WTC11 (cell line): ENCODE results near the gene CDC6. TPM values are rescaled to one million over a fixed set of nuclear protein-coding genes. Genes with fewer than 3 reads are reported as not detected.

Experiments
- ATAC-seq: fragments of 200-7000 bp; cut with Tn5 transposase; 2 replicates; pipeline ENCODE4 v1.10.0; 2021; ENCODE audit warnings: mild to moderate bottlenecking, moderate library complexity
- CTCF ChIA-PET: fragments of 300-600 bp; sonication (Branson Sonifier 250); formaldehyde crosslinking; loops from one replicate; lab custom pipeline; 2021; ENCODE audit warnings: antibody characterized with exemption; lab: Charles Lee
- POLR2A ChIA-PET: fragments of 350-600 bp; sonication (Branson Sonifier 250); formaldehyde crosslinking; loops from one replicate; lab custom pipeline; 2021; ENCODE audit warnings: antibody characterized with exemption; lab: Charles Lee
- DNase-seq: peaks from one replicate; pipeline ENCODE4 v3.0.0; 2021; ENCODE audit warnings: low spot score
- H3K27ac Mint-ChIP-seq: 2 replicates; pipeline ENCODE4 v1.8.0; 2021; ENCODE audit warnings: mixed read lengths
- H3K27me3 Mint-ChIP-seq: 2 replicates; pipeline ENCODE4 v1.8.0; 2021; ENCODE audit warnings: low read depth, mild to moderate bottlenecking, moderate library complexity, mixed read lengths
- H3K36me3 Mint-ChIP-seq: 2 replicates; pipeline ENCODE4 v1.8.0; 2021; ENCODE audit warnings: mixed read lengths
- H3K4me1 Mint-ChIP-seq: 2 replicates; pipeline ENCODE4 v1.8.0; 2022; ENCODE audit warnings: mixed read lengths
- H3K4me3 Mint-ChIP-seq: 2 replicates; pipeline ENCODE4 v1.8.0; 2021; ENCODE audit warnings: mild to moderate bottlenecking, moderate library complexity, mixed read lengths
- H3K9me3 Mint-ChIP-seq: 2 replicates; pipeline ENCODE4 v1.8.0; 2021; ENCODE audit warnings: mixed read lengths
- ATF1 ChIP-seq: sonication (generic); formaldehyde crosslinking; IDR thresholded peaks from 2 replicates; pipeline ENCODE4 v1.8.1; 2023; ENCODE audit warnings: mild to moderate bottlenecking, moderate library complexity, missing genetic modification reagents
- CREB1 ChIP-seq: sonication (generic); formaldehyde crosslinking; IDR thresholded peaks from 2 replicates; pipeline ENCODE4 v1.8.0; 2023; ENCODE audit warnings: mild to moderate bottlenecking, missing genetic modification reagents
- CREM ChIP-seq: sonication (generic); formaldehyde crosslinking; IDR thresholded peaks from 2 replicates; pipeline ENCODE4 v1.8.1; 2022; ENCODE audit warnings: mild to moderate bottlenecking, missing genetic modification reagents, moderate library complexity
- EMX1 ChIP-seq: fragments of 250-450 bp; sonication (Bioruptor Pico); IDR thresholded peaks from 2 replicates; pipeline ENCODE4 v1.8.0; 2021; ENCODE audit warnings: mild to moderate bottlenecking
- ESRRA ChIP-seq: sonication (generic); formaldehyde crosslinking; IDR thresholded peaks from 2 replicates; pipeline ENCODE4 v1.8.1; 2022; ENCODE audit warnings: mild to moderate bottlenecking, missing genetic modification reagents, borderline replicate concordance
- FOXP1 ChIP-seq: sonication (generic); formaldehyde crosslinking; IDR thresholded peaks from 2 replicates; pipeline ENCODE4 v1.8.0; 2022; ENCODE audit warnings: missing genetic modification reagents, mild to moderate bottlenecking, moderate library complexity, borderline replicate concordance
- IRF2 ChIP-seq: sonication (generic); formaldehyde crosslinking; IDR thresholded peaks from 2 replicates; pipeline ENCODE4 v1.8.0; 2022; ENCODE audit warnings: low read depth, missing genetic modification reagents, borderline replicate concordance
- NR2C2 ChIP-seq: sonication (generic); formaldehyde crosslinking; IDR thresholded peaks from 2 replicates; pipeline ENCODE4 v1.8.0; 2022; ENCODE audit warnings: mild to moderate bottlenecking, missing genetic modification reagents
- PRRX2 ChIP-seq: fragments of 250-450 bp; sonication (Bioruptor Pico); IDR thresholded peaks from 2 replicates; pipeline ENCODE4 v1.8.0; 2021; ENCODE audit warnings: mild to moderate bottlenecking
- RELA ChIP-seq: sonication (generic); formaldehyde crosslinking; IDR thresholded peaks from 2 replicates; pipeline ENCODE4 v1.8.1; 2022; ENCODE audit warnings: missing genetic modification reagents, mild to moderate bottlenecking, borderline replicate concordance
- SOX15 ChIP-seq: fragments of 250-450 bp; sonication (Bioruptor Pico); IDR thresholded peaks from 2 replicates; pipeline ENCODE4 v1.9.0; 2021; ENCODE audit warnings: mild to moderate bottlenecking
- SP1 ChIP-seq: sonication (generic); formaldehyde crosslinking; conservative IDR thresholded peaks from 2 replicates; pipeline ENCODE4 v1.8.1; 2022; ENCODE audit warnings: missing genetic modification reagents
- TEAD4 ChIP-seq: sonication (generic); formaldehyde crosslinking; IDR thresholded peaks from 2 replicates; pipeline ENCODE4 v1.8.0; 2022; ENCODE audit warnings: mild to moderate bottlenecking, missing genetic modification reagents
- TP53 ChIP-seq: sonication (generic); formaldehyde crosslinking; IDR thresholded peaks from 2 replicates; pipeline ENCODE4 v1.8.1; 2023; ENCODE audit warnings: mild to moderate bottlenecking, missing genetic modification reagents
- ZNF138 ChIP-seq: sonication (generic); formaldehyde crosslinking; conservative IDR thresholded peaks from 2 replicates; pipeline ENCODE4 v1.8.1; 2022; ENCODE audit warnings: mild to moderate bottlenecking, moderate library complexity, missing genetic modification reagents
- total RNA-seq: library from RNA; stranded (reverse); gene quantifications from 3 replicates; pipeline ENCODE4 v1.2.3, GENCODE V29; 2021
- TF ChIP-seq, protein P1 (sequence below): sonication (generic); formaldehyde crosslinking; IDR thresholded peaks from 2 replicates; pipeline ENCODE4 v1.8.0; 2022; ENCODE audit warnings: missing genetic modification reagents
- TF ChIP-seq, protein P2 (sequence below): fragments of 250-450 bp; sonication (Bioruptor Pico); IDR thresholded peaks from 2 replicates; pipeline ENCODE4 v1.9.0; 2021; ENCODE audit warnings: mild to moderate bottlenecking
- TF ChIP-seq, protein P3 (sequence below): sonication (generic); formaldehyde crosslinking; IDR thresholded peaks from 2 replicates; pipeline ENCODE4 v1.8.1; 2023; ENCODE audit warnings: mild to moderate bottlenecking, missing genetic modification reagents
- TF ChIP-seq, protein P4 (sequence below): sonication (generic); formaldehyde crosslinking; IDR thresholded peaks from 2 replicates; pipeline ENCODE4 v1.8.1; 2023; ENCODE audit warnings: mild to moderate bottlenecking, missing genetic modification reagents
- TF ChIP-seq, protein P5 (sequence below): sonication (generic); formaldehyde crosslinking; IDR thresholded peaks from 2 replicates; pipeline ENCODE4 v1.8.0; 2023; ENCODE audit warnings: missing genetic modification reagents, mild to moderate bottlenecking, borderline replicate concordance
- TF ChIP-seq, protein P6 (sequence below): sonication (generic); formaldehyde crosslinking; conservative IDR thresholded peaks from 2 replicates; pipeline ENCODE4 v1.8.1; 2022; ENCODE audit warnings: mild to moderate bottlenecking, missing genetic modification reagents

CDC6 gene
- total RNA-seq, 1 experiment from 2014 or later: 125 TPM

DNA sequence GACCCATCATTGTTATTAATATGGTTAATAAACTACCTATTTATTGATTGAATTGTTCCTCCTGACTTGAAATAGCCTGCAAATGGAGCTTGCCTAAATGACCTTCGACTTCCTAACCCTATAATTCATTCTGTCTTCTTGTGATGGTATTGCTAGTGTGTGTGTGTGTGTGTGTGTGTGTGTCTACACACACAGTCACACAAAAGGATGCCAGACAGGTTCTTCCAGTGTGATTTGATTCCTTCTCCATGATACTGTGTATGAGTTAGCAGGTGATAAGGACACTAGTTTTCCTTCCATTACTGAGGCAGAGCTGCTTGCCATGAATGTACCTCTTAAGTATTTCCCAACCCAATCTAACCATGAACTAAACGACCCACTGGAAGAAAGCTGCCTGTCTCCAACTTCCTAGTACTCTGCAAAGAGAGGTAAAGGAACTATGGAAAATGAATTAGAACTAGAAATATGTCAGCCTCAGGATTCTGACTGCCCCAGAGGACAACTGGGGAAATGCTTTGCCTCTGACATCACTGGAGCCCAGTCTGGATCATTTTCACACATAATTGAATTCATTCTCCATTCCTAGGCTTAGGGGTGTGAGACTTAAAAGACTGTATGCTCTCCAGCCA lies 3.5 kb upstream of the CDC6 start (continued):
- TF ChIP-seq, protein P1, sequence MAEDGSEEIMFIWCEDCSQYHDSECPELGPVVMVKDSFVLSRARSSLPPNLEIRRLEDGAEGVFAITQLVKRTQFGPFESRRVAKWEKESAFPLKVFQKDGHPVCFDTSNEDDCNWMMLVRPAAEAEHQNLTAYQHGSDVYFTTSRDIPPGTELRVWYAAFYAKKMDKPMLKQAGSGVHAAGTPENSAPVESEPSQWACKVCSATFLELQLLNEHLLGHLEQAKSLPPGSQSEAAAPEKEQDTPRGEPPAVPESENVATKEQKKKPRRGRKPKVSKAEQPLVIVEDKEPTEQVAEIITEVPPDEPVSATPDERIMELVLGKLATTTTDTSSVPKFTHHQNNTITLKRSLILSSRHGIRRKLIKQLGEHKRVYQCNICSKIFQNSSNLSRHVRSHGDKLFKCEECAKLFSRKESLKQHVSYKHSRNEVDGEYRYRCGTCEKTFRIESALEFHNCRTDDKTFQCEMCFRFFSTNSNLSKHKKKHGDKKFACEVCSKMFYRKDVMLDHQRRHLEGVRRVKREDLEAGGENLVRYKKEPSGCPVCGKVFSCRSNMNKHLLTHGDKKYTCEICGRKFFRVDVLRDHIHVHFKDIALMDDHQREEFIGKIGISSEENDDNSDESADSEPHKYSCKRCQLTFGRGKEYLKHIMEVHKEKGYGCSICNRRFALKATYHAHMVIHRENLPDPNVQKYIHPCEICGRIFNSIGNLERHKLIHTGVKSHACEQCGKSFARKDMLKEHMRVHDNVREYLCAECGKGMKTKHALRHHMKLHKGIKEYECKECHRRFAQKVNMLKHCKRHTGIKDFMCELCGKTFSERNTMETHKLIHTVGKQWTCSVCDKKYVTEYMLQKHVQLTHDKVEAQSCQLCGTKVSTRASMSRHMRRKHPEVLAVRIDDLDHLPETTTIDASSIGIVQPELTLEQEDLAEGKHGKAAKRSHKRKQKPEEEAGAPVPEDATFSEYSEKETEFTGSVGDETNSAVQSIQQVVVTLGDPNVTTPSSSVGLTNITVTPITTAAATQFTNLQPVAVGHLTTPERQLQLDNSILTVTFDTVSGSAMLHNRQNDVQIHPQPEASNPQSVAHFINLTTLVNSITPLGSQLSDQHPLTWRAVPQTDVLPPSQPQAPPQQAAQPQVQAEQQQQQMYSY (CRISPR knock-in tag): no peak
- no peak for TF ChIP-seq ESRRA

DNA sequence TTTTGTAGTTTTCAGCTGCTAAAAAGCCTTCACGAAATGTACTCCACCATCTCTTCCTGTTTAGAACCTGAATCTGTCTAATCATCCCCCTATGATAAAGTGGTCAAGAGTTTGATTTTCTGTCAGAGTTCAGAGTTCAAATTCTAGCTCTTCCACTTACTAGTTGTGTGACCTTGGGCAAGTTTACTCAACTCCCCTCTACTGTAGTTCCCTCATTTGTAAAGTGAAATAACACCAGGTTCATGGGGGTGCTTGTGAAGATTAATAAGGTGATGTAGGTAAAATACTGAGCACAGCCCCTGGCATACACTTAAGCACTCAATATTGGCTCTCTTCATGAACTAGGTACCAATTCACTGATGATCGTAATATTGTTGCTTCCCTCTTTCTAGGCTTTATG lies 1.2 kb upstream of the CDC6 start:
- ChIA-PET POLR2A (no interaction called here), CTCF (no interaction called here)
- Mint-ChIP-seq H3K4me1 (peaks cover 26% of the 10 kb centered on the region), H3K27ac (peak overlapping the region; percentile 76), H3K36me3 (peaks cover 30% of the 10 kb centered on the region), H3K27me3 (no peaks in the 10 kb centered on the region), H3K4me3 (no peak overlapping the region), H3K9me3 (no peaks in the 10 kb centered on the region)
- TF ChIP-seq ATF1: no peak
- no peak for TF ChIP-seq RELA (CRISPR knock-in tag)
- no peak for TF ChIP-seq TEAD4 (CRISPR knock-in tag)
- TF ChIP-seq, protein P1 (CRISPR knock-in tag): no peak
- TF ChIP-seq ZNF138 (CRISPR knock-in tag): no peak
- TF ChIP-seq CREM: no peak
- TF ChIP-seq, protein P2, sequence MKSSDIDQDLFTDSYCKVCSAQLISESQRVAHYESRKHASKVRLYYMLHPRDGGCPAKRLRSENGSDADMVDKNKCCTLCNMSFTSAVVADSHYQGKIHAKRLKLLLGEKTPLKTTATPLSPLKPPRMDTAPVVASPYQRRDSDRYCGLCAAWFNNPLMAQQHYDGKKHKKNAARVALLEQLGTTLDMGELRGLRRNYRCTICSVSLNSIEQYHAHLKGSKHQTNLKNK (CRISPR knock-in tag): no peak
- TF ChIP-seq, protein P3, sequence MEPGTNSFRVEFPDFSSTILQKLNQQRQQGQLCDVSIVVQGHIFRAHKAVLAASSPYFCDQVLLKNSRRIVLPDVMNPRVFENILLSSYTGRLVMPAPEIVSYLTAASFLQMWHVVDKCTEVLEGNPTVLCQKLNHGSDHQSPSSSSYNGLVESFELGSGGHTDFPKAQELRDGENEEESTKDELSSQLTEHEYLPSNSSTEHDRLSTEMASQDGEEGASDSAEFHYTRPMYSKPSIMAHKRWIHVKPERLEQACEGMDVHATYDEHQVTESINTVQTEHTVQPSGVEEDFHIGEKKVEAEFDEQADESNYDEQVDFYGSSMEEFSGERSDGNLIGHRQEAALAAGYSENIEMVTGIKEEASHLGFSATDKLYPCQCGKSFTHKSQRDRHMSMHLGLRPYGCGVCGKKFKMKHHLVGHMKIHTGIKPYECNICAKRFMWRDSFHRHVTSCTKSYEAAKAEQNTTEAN: no peak
- TF ChIP-seq FOXP1 (CRISPR knock-in tag): no peak
- TF ChIP-seq SP1: no peak
- TF ChIP-seq TP53 (CRISPR knock-in tag): no peak
- TF ChIP-seq NR2C2: no peak
- no peak for TF ChIP-seq EMX1 (CRISPR knock-in tag)
- no peak for TF ChIP-seq IRF2
- TF ChIP-seq, protein P4, sequence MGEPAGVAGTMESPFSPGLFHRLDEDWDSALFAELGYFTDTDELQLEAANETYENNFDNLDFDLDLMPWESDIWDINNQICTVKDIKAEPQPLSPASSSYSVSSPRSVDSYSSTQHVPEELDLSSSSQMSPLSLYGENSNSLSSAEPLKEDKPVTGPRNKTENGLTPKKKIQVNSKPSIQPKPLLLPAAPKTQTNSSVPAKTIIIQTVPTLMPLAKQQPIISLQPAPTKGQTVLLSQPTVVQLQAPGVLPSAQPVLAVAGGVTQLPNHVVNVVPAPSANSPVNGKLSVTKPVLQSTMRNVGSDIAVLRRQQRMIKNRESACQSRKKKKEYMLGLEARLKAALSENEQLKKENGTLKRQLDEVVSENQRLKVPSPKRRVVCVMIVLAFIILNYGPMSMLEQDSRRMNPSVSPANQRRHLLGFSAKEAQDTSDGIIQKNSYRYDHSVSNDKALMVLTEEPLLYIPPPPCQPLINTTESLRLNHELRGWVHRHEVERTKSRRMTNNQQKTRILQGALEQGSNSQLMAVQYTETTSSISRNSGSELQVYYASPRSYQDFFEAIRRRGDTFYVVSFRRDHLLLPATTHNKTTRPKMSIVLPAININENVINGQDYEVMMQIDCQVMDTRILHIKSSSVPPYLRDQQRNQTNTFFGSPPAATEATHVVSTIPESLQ (CRISPR knock-in tag): no peak
- TF ChIP-seq, protein P5, sequence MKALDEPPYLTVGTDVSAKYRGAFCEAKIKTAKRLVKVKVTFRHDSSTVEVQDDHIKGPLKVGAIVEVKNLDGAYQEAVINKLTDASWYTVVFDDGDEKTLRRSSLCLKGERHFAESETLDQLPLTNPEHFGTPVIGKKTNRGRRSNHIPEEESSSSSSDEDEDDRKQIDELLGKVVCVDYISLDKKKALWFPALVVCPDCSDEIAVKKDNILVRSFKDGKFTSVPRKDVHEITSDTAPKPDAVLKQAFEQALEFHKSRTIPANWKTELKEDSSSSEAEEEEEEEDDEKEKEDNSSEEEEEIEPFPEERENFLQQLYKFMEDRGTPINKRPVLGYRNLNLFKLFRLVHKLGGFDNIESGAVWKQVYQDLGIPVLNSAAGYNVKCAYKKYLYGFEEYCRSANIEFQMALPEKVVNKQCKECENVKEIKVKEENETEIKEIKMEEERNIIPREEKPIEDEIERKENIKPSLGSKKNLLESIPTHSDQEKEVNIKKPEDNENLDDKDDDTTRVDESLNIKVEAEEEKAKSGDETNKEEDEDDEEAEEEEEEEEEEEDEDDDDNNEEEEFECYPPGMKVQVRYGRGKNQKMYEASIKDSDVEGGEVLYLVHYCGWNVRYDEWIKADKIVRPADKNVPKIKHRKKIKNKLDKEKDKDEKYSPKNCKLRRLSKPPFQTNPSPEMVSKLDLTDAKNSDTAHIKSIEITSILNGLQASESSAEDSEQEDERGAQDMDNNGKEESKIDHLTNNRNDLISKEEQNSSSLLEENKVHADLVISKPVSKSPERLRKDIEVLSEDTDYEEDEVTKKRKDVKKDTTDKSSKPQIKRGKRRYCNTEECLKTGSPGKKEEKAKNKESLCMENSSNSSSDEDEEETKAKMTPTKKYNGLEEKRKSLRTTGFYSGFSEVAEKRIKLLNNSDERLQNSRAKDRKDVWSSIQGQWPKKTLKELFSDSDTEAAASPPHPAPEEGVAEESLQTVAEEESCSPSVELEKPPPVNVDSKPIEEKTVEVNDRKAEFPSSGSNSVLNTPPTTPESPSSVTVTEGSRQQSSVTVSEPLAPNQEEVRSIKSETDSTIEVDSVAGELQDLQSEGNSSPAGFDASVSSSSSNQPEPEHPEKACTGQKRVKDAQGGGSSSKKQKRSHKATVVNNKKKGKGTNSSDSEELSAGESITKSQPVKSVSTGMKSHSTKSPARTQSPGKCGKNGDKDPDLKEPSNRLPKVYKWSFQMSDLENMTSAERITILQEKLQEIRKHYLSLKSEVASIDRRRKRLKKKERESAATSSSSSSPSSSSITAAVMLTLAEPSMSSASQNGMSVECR (CRISPR knock-in tag): no peak
- TF ChIP-seq, protein P6, sequence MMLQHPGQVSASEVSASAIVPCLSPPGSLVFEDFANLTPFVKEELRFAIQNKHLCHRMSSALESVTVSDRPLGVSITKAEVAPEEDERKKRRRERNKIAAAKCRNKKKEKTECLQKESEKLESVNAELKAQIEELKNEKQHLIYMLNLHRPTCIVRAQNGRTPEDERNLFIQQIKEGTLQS (CRISPR knock-in tag): no peak
- TF ChIP-seq SOX15 (CRISPR knock-in tag): no peak
- no peak for TF ChIP-seq CREB1 (CRISPR knock-in tag)
- TF ChIP-seq PRRX2: no peak
- DNase-seq (no peak), ATAC-seq (no peak)
